OCI-LY1 (cell line): ENCODE measurements around the gene FHL2.

ENCODE experiments used
- H2AFZ ChIP-seq: fragments of 200-600 bp; sonication (generic), shearing (Covaris generic); 2 replicates; pipeline ENCODE4 v1.6.0; 2014; ENCODE audit warnings: antibody characterized with exemption, mild to moderate bottlenecking, low read length
- H3F3A ChIP-seq: fragments of 200-600 bp; sonication (generic), shearing (Covaris generic); 2 replicates; pipeline ENCODE4 v1.6.0; 2014; ENCODE audit warnings: mild to moderate bottlenecking, antibody characterized with exemption, low read length, moderate library complexity; ENCODE audit not compliant: insufficient read depth
- H3K27ac ChIP-seq: fragments of 200-600 bp; sonication (generic); 2 replicates; pipeline ENCODE4 v1.5.1; 2014; ENCODE audit warnings: low read length, mixed run types, mild to moderate bottlenecking, low read depth; ENCODE audit not compliant: poor library complexity, severe bottlenecking
- H3K27me3 ChIP-seq: fragments of 200-600 bp; sonication (generic); 2 replicates; pipeline ENCODE4 v1.6.0; 2014; ENCODE audit warnings: antibody characterized with exemption, mild to moderate bottlenecking, low read length, moderate library complexity; ENCODE audit not compliant: insufficient read depth
- H3K36me3 ChIP-seq: fragments of 200-600 bp; sonication (generic); 2 replicates; pipeline ENCODE4 v1.6.1; 2014; ENCODE audit warnings: mild to moderate bottlenecking, antibody characterized with exemption, low read length, moderate library complexity, mixed read lengths; ENCODE audit not compliant: insufficient read depth
- H3K4me1 ChIP-seq: fragments of 200-600 bp; sonication (generic); 2 replicates; pipeline ENCODE4 v1.5.1; 2014; ENCODE audit warnings: mild to moderate bottlenecking, low read length, moderate library complexity; ENCODE audit not compliant: insufficient read depth, severe bottlenecking
- H3K4me2 ChIP-seq: fragments of 200-600 bp; sonication (generic), shearing (Covaris generic); 2 replicates; pipeline ENCODE4 v1.6.1; 2014; ENCODE audit warnings: low read length
- H3K4me3 ChIP-seq: fragments of 200-600 bp; sonication (generic); 2 replicates; pipeline ENCODE4 v1.5.1; 2014; ENCODE audit warnings: low read length, low read depth, mild to moderate bottlenecking, mixed read lengths; ENCODE audit not compliant: poor library complexity, severe bottlenecking
- H3K79me2 ChIP-seq: fragments of 200-600 bp; shearing (Covaris generic); 2 replicates; pipeline ENCODE4 v1.6.1; 2016; ENCODE audit warnings: mixed run types, low read length, mixed read lengths; ENCODE audit not compliant: insufficient read depth
- H3K9ac ChIP-seq: fragments of 200-600 bp; sonication (generic), shearing (Covaris generic); 2 replicates; pipeline ENCODE4 v1.6.1; 2014; ENCODE audit warnings: mild to moderate bottlenecking, low read length, mixed read lengths
- H3K9me2 ChIP-seq: fragments of 200-600 bp; sonication (generic), shearing (Covaris generic); 2 replicates; pipeline ENCODE4 v1.6.1; 2014; ENCODE audit warnings: low read depth, mild to moderate bottlenecking, low read length, mixed read lengths
- H3K9me3 ChIP-seq: fragments of 200-600 bp; shearing (Covaris generic); 2 replicates; pipeline ENCODE4 v1.6.1; 2014; ENCODE audit warnings: low read length, mixed read lengths
- H4K20me1 ChIP-seq: fragments of 200-600 bp; sonication (generic), shearing (Covaris generic); 2 replicates; pipeline ENCODE4 v1.6.0; 2016; ENCODE audit warnings: mild to moderate bottlenecking, low read length; ENCODE audit not compliant: insufficient read depth
- CTCF ChIP-seq: fragments of 200-600 bp; sonication (generic), shearing (Covaris generic); IDR thresholded peaks from 2 replicates; pipeline ENCODE4 v1.5.1; 2017; ENCODE audit warnings: mild to moderate bottlenecking, antibody characterized with exemption, low read length, moderate library complexity, mixed read lengths
- EZH2 ChIP-seq: fragments of 200-600 bp; sonication (generic), shearing (Covaris generic); IDR thresholded peaks from 2 replicates; pipeline ENCODE4 v1.8.0; 2017; ENCODE audit warnings: borderline replicate concordance, mixed run types, mild to moderate bottlenecking, antibody characterized with exemption, low read length, moderate library complexity, mixed read lengths

Gene FHL2

DNA sequence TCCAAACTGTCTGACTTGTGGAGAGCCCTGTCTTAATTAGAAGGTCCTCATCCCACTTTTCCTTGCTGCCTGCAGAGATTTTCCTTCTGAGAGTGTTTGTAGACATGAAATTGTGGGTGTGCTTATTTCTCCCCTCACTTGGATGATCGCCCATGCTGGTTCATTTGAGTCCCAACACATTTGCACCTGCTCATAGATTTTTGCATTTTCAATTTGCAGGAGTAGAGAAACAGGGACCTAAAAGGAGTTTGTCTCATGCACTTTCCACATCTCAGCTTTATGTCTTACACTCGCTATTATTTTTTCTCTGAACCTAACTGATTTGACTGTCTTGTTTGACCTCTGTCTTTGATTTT, 33.2 kb upstream of the FHL2 start:
- Histone ChIP-seq H3K27me3 (no peaks in the 10 kb centered on the region), H3K79me2 (no peaks in the 10 kb centered on the region), H3K4me1 (no peaks in the 10 kb centered on the region), H3K36me3 (no peaks in the 10 kb centered on the region), H2AFZ (no peak overlapping the region), H3K9ac (no peak overlapping the region), H3K27ac (no peak overlapping the region), H3K4me2 (no peak overlapping the region), H3F3A (no peaks in the 10 kb centered on the region), H3K9me2 (no peaks in the 10 kb centered on the region), H3K4me3 (no peak overlapping the region), H4K20me1 (no peaks in the 10 kb centered on the region), H3K9me3 (no peaks in the 10 kb centered on the region)
- no peak for TF ChIP-seq EZH2
- TF ChIP-seq CTCF, result no peak

DNA sequence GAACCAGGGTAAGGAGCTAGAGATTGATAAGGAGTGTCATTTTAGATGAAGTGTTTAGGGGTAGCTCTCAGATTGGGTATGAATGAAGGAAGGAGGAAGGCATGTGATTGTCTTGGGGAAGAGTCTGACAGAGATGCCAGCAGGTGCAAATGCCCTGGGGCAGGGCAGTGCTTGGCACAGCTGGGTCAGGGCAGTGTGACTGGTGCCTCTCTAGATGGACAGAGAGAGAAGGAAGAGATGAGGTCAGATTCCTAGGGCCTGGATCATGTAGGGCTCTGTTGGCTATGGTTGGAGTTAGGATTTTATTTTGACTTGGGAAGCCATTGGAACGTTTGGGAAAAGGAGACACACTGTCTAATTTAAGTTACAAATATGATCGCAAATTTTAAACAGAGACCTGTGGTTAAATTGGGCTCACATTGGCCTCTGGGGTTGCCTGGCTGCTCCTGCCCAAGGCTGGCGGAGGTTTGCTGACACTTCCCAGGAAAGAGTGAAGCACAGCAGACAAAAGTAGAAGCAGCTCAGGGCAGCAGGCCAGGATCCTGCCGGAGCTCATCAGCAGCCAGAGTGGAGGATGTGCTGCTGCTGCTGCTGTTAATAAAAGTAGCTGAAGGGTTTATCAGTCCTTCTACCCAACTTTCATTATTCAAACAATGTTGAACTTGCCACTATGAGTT, 32.7 kb upstream of the FHL2 start:
- no peak overlapping the region for H3K9ac ChIP-seq
- H3K4me3 ChIP-seq, result no peak overlapping the region
- no peaks in the 10 kb centered on the region for H3K4me1 ChIP-seq
- H3K36me3 ChIP-seq, result no peaks in the 10 kb centered on the region
- TF ChIP-seq EZH2, result no peak
- TF ChIP-seq CTCF, result no peak
- H3K9me3 ChIP-seq, result no peaks in the 10 kb centered on the region
- no peak overlapping the region for H3K27ac ChIP-seq
- H3K4me2 ChIP-seq, result no peak overlapping the region
- no peaks in the 10 kb centered on the region for H3K79me2 ChIP-seq
- H3K9me2 ChIP-seq, result no peaks in the 10 kb centered on the region
- H3K27me3 ChIP-seq, result no peaks in the 10 kb centered on the region
- no peaks in the 10 kb centered on the region for H4K20me1 ChIP-seq
- H2AFZ ChIP-seq, result no peak overlapping the region
- H3F3A ChIP-seq, result no peaks in the 10 kb centered on the region

DNA sequence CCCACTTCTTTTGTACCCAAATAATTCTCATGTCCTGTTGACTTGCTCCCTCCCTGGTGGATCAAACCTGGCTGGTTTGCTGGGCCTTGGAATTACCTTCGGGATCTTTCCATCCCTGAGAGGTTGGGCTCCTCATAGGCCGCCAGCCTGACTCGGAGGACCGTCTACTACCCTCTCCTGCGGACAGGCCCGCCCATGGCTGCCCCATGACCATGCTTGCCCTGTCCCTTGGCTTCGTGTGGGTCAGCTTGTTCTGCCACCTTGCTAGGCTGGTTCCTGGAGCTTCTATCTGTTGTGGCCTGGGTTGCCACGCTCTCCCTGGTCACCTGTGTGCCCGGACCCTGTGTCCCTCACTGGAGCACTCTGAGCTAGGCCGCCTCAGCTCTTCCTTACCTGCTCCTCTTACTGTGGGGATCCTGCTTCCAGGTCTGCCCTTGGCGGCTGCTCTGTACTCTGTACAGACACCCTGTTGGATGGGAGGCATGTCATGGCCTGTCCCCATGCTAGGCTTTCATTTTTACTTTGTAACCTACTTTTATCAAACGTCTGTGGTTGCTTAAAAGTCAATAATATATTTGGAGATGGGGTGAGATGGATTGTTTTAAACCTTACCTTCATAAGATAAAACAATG, 29.7 kb upstream of the FHL2 start:
- H3K79me2 ChIP-seq, result no peaks in the 10 kb centered on the region
- no peak overlapping the region for H2AFZ ChIP-seq
- no peaks in the 10 kb centered on the region for H3K4me1 ChIP-seq
- H3F3A ChIP-seq, result no peaks in the 10 kb centered on the region
- no peak overlapping the region for H3K4me3 ChIP-seq
- H4K20me1 ChIP-seq, result no peaks in the 10 kb centered on the region
- H3K36me3 ChIP-seq, result no peaks in the 10 kb centered on the region
- H3K9me2 ChIP-seq, result no peaks in the 10 kb centered on the region
- no peak overlapping the region for H3K27ac ChIP-seq
- H3K9ac ChIP-seq, result no peak overlapping the region
- no peaks in the 10 kb centered on the region for H3K27me3 ChIP-seq
- H3K9me3 ChIP-seq, result no peaks in the 10 kb centered on the region
- TF ChIP-seq CTCF, result no peak
- TF ChIP-seq EZH2, result no peak
- no peak overlapping the region for H3K4me2 ChIP-seq
